LNCaP clone FGC (cell line): ENCODE data around the gene GRK1.

Source experiments
- DNase-seq: peaks from one replicate; pipeline ENCODE4 v3.0.0-alpha.2; 2011; ENCODE audit warnings: low read depth
- H3K4me3 ChIP-seq: 2 replicates; pipeline ENCODE4 v1.5.1; 2011; ENCODE audit warnings: mild to moderate bottlenecking, low read depth, low read length, control low read depth
- CTCF ChIP-seq: IDR thresholded peaks from 2 replicates; pipeline ENCODE4 v1.5.1; 2012; ENCODE audit warnings: mild to moderate bottlenecking; ENCODE audit not compliant: control insufficient read depth, insufficient read depth; ENCODE audit errors: extremely low read depth

The GRK1 gene

GRCh38 chr13:113747291-113747833, 80.3 kb downstream of the GRK1 start:
- no peak for TF ChIP-seq CTCF
- no peak overlapping the region for H3K4me3 ChIP-seq
- no peak for DNase-seq

DNA sequence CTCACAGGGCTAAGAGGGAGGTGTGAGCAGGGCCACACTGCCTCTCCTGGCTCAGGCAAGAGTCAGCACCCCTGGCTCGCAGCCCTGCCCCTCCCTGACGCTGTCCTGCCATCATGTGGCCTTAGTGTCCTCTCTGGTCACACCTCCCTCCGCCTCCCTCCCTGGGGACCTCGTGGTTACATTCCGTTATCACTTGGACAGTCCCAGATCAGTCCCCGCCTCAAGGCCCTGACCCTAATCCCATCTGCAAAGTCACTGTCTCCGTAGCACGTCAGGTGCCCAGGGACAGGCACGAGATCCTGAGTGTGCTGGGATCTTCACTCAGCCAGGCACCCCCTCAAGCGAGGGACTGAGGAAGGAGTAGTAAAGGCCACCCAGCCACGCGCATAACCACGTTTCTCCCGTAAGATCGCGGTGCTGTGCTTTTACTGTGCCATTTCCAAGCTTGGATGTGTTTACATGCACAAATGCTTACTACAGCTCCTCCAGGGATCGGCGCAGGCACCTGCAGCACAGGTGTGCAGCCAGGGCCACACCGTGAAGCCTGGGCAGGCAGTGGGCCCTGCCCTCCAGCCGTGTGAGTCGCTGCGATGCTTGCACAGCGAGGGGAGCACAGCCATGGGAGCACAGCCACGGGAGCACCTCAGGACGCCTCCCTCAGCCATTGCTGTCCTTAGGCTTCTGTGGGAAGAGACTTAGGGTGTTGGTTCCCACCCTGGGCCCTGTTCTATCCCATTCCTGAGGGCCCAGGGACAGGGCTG, 81.3 kb downstream of the GRK1 start:
- TF ChIP-seq CTCF = no peak
- H3K4me3 ChIP-seq = no peak overlapping the region
- DNase-seq = no peak

- no peak for TF ChIP-seq CTCF
- H3K4me3 ChIP-seq = no peak overlapping the region
- DNase-seq = no peak
These were observed 81.9 kb downstream of the GRK1 start for GRCh38 chr13:113748862-113749451.

DNA sequence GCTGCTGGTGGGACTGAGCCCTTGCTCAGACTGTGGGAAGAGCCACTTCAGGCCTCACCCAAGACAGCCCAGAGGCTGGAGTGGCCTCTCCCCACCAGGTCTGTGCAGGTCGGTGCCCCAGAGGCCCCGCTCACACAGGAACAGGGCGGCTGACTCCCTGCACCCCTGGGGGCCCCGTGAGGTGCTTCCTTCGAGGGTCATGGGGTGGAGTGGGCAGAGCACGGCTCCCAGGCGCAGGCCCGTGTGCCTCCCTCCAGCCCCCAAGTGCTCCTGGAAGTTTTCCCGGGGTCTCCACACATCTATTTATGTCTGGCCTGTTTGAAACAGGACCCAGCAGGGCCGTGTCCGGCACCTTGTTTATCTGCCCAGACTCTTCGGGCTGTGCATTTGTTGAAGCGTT, 82.5 kb downstream of the GRK1 start:
- no peak for DNase-seq
- no peak for TF ChIP-seq CTCF
- H3K4me3 ChIP-seq = no peak overlapping the region

GRCh38 chr13:113749967-113750366, 82.9 kb downstream of the GRK1 start:
- TF ChIP-seq CTCF = no peak
- no peak for DNase-seq
- no peak overlapping the region for H3K4me3 ChIP-seq

GRCh38 chr13:113750554-113751399, 83.8 kb downstream of the GRK1 start:
- H3K4me3 ChIP-seq = no peak overlapping the region

More at GRCh38 chr13:113750554-113751399, 83.8 kb downstream of the GRK1 start:
- DNase-seq = no peak
- no peak for TF ChIP-seq CTCF
